AML-193 (cell line): ENCODE results near the gene DTX4.
A peak's percentile ranks its signal among the peaks of the same experiment; 100 is the strongest.
"Not testable (repeated sequence)": the region's sequence is repeated elsewhere in the genome, so short reads cannot be mapped to it uniquely, and the experiment has no call there.

Experiments used
- DNase-seq, 2 experiments: peaks; one replicate each; lab custom pipeline; 2025; lab: John Stamatoyannopoulos, UW

The DTX4 gene

DNA sequence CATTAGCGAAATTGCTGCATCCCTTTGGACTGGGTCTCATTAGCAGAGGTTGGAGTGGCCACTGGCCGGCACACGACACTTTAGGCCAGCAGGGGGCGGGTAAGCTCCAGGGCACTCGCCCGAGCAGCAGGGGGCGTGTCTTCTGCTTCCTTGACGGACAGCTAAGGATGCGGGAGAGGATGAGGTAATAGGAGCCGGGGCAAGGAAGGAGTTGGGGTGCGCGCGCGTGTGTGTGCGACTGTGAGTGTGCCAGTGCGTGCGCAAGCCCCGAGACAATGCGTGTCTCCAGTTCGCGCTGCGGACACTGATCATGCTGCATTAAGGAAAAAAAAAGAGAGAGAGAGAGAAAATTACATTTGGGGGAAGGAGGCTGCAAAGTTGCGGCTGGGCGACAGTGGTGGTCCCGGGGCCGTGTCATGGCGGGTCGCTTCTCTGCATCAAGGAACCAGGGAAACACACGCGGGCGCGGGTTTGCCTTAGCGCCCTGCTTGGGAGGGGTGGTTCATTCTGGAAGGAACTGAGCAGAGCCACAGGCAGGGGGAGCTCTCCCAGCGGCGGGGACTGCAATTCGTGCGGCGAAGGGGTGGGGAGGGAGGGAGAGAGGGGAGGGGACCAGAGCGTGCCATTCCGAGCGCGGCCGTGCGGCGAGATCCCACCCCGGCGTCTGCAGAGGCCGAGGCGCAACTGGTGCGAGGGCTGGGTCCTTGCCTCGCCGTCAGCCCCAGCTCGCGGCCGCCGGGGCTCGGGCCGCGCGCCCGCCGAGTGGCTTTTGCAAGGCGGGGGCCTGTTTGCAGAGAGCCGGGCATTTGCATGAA, at the start of gene DTX4:
Gene DTX4, plus strand, starts transcription at position 625 of the 815 bp plus-strand sequence. CDS start 464 bp downstream, outside the sequence.
- DNase-seq, result peak; percentile 85 to 86

GRCh38 chr11:59135648-59136461, 36.1 kb upstream of the DTX4 start:
- DNase-seq, result peak; percentile 58 to 78

- DNase-seq, result not testable (repeated sequence)
Measured at GRCh38 chr11:59136551-59136950, 35.4 kb upstream of the DTX4 start.

DNA sequence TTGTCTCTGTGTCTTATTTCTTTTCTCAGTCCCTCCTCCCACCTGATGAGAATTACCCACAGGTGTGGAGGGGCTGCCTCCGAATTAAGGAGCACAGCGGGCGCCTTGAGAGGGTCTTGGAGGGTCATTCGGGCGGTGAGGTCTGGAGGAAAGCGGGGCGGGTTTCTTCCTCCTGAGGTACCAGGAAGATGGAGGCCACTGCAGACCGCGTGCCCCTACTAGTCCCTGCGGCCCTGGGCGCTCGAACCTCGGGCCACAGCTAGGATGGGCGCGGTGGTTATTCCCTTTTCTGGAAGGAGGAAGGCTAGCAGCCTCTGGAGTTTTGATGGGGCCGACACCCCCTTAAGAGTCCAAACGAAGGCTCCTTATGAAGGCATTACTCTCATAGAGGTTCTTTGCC, 34.7 kb upstream of the DTX4 start:
- DNase-seq, result no peak

DNA sequence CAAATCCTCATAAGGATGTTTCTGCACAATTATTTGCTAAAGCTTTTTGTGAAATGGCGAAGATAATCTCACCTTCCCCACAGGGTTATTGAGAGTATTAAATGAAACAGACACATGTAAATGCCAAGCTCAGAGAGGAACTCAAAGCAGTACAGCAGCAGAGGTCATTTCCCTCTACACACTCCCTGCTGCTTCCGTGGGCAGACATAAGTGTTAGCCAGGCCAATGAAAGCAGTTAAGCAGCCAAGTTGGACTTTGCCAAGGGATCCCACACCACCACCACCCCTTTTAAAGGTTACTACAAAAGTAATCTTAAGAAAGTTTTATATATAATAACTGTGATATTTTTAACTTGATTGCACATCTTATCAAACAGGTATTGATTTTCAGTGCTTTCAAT, 33.3 kb upstream of the DTX4 start:
- DNase-seq, result no peak

GRCh38 chr11:59141191-59141590, 30.7 kb upstream of the DTX4 start:
- no peak for DNase-seq

GRCh38 chr11:59141673-59142460, 30.1 kb upstream of the DTX4 start:
- peak in 1 of 2 experiments; percentile 23 for DNase-seq

DNA sequence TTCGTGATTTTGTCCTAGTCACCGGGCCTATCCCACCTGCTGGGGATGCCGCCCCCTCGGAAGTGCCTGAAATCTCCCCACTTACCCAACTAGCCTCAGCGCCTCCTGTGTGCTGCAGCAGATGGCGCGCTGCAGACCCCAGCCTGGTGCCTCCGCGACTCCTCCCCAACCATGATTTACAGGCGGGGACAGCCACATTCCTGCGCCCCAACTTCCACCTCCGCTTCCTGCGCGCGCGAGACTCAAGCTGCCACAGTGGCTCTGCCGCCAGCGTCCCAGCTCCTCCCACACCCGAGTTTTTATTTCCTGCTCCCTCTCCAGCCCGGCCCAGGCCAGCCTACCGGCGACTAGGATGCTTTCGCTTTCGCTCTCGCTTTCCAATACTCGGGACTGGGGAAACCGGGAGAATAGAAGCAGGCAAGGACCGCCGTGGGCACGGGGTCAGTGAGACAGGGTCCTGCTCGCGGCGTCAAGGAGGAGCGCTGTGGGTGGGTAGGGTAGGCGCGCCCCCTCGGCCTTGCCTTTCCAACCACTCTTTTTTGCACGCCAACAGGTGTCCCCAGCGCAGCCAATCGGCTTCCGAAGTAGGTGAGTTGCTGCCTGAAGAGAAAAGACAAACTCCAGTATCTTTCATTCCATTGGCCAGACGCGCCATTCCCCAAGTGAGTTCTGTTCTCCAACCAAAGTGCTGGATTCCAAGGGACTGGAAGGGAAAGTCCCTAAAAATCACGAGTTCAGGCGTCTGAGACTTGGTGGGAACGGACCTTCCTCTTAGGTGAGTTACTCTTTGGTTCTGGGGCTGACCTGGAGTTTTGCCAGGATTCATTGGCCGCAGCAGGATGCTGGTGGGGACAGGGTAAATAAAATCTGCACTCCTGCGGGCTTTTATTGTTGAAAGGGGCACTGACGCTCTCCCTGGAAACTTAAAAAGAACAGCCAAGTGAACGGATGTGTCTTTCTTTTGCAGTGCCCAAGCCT, 29.1 kb upstream of the DTX4 start, which contains the start of gene FAM111A:
Gene FAM111A, plus strand, starts transcription at position 327 of the 978 bp plus-strand sequence. CDS start 6,017 bp downstream, outside the sequence.
- peak; percentile 80 to 83 for DNase-seq

DNA sequence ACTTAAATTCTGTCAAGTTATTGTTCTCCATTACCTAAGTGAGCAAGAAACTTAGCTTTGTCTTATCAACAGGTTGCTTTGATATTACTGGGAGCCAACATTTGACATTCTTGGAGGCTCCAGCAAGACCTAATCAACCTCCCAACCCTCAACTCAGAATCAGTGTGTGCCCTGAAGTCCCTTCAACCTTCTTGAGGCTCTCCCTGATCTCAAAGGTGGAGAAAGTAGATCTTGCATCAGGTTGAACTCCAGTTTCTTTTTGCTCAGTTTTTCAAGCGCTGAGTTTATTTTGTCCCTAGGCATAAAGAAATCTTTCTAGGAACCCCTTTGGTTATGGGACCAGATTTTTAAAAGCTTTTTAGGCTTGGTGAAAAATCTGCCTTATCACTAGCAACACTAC, 27.8 kb upstream of the DTX4 start:
- no peak for DNase-seq

GRCh38 chr11:59144579-59145345, 27.2 kb upstream of the DTX4 start:
- DNase-seq, result peak; percentile 87

DNA sequence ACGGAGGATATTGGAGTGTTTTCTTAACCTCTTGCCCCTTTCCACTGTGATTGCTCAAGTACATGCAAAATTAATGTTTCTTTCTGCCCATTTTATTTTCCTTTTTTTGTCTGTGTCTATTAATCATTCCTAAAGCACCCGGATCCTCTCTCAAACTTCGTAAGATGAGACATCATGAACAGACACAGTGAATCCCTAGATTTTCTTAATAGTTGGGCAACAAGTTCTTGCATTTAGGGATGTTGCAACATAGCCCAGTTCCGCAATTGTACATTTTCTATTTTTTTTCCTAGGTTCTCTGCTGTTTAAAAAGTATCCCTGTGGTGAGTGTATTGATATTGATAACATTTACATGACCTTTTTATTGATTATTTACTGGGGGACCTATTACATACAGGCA, 26.4 kb upstream of the DTX4 start:
- peak; percentile 81 to 90 for DNase-seq

GRCh38 chr11:59151761-59152160, 20.2 kb upstream of the DTX4 start:
- no peak for DNase-seq

DNA sequence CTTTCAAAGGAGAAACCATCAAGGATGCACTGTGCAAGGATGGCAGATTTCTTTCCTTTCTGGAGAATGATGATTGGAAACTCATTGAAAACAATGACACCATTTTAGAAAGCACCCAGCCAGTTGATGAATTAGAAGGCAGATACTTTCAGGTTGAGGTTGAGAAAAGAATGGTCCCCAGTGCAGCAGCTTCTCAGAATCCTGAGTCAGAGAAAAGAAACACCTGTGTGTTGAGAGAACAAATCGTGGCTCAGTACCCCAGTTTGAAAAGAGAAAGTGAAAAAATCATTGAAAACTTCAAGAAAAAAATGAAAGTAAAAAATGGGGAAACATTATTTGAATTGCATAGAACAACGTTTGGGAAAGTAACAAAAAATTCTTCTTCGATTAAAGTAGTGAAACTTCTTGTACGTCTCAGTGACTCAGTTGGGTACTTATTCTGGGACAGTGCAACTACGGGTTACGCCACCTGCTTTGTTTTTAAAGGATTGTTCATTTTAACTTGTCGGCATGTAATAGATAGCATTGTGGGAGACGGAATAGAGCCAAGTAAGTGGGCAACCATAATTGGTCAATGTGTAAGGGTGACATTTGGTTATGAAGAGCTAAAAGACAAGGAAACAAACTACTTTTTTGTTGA, 19.5 kb upstream of the DTX4 start:
- no peak for DNase-seq

GRCh38 chr11:59154610-59155009, 17.3 kb upstream of the DTX4 start:
- no peak for DNase-seq

- no peak for DNase-seq
Measured at GRCh38 chr11:59157433-59157832, 14.5 kb upstream of the DTX4 start.

GRCh38 chr11:59158206-59159068, 13.5 kb upstream of the DTX4 start:
- peak; percentile 71 to 72 for DNase-seq

- DNase-seq, result no peak
Measured at GRCh38 chr11:59164028-59164427, 7.9 kb upstream of the DTX4 start.

- DNase-seq, result no peak
Measured at GRCh38 chr11:59172345-59173079, 580 bp downstream of the DTX4 start.
